Endothelial cell (in vitro differentiated cells): ENCODE results near the gene USP7. TPM values are rescaled to one million over a fixed set of nuclear protein-coding genes. Genes with fewer than 3 reads are reported as not detected.

Experiments used
- total RNA-seq: library from RNA; stranded (reverse); fragmentation: NEBNext Ultra II Directional; extraction: Animal tissue kit (Norgen Biotek cat#: 25700); gene quantifications from one replicate; pipeline ENCODE4 v1.2.1, GENCODE V29; 2021; ENCODE audit not compliant: unreplicated experiment

Gene USP7
- total RNA-seq, 1 donor from 2014 or later: 122 TPM

Other genes with a start within 250 kb of the USP7 start
- gene TMEM186, start 166.3 kb downstream of the USP7 start, total RNA-seq: 8.1 TPM
- gene PMM2, start 166.1 kb downstream of the USP7 start, total RNA-seq: 19.3 TPM
- gene CARHSP1, start 94.9 kb downstream of the USP7 start, total RNA-seq: 127 TPM
- not detected for gene LITAFD, start 81.6 kb downstream of the USP7 start, total RNA-seq
- gene HAPSTR1, start 127.7 kb upstream of the USP7 start, total RNA-seq: 86.0 TPM